Measurements from ENCODE around the gene KNSTRN. TPM values are rescaled to one million over a fixed set of nuclear protein-coding genes. Genes with fewer than 3 reads are reported as not detected.

Gene KNSTRN
- total RNA-seq, 4 donors from 2014 or later, result 3.3 to 7.1 (median 4.2) TPM

GRCh38 chr15:40398413-40398873 is 15.9 kb downstream of the KNSTRN start:
- TF ChIP-seq POLR2A (IDR thresholded peaks at IDR 0.05), result no peak
- peak in 1 of 2 donors; percentile 22 for TF ChIP-seq EP300 (IDR thresholded peaks at IDR 0.05)
- 68 to 69% methylated on average over 4 of the region's 4 CpGs for WGBS, 2 donors

GRCh38 chr15:40399370-40399769 is 16.8 kb downstream of the KNSTRN start:
- TF ChIP-seq POLR2A (IDR thresholded peaks at IDR 0.05), result no peak
- TF ChIP-seq EP300 (IDR thresholded peaks at IDR 0.05), result no peak
- no peak for DNase-seq (ENCODE audit: low spot score in 2 of 2)
- no peaks in the 10 kb centered on the region for H3K27me3 ChIP-seq
- peaks cover 0 to 3% (median 0%) of the 10 kb centered on the region in 3 donors for H3K36me3 ChIP-seq
- H3K9me3 ChIP-seq, result no peaks in the 10 kb centered on the region
- no peak overlapping the region for H3K4me3 ChIP-seq
- H3K4me1 ChIP-seq, result no peaks in the 10 kb centered on the region
- no peak overlapping the region for H3K27ac ChIP-seq
- 78 to 79% methylated on average over 7 of the region's 7 CpGs for WGBS, 2 donors

More at GRCh38 chr15:40398413-40398873, 15.9 kb downstream of the KNSTRN start:
- Histone ChIP-seq H3K27me3 (no peaks in the 10 kb centered on the region), H3K9me3 (no peaks in the 10 kb centered on the region), H3K4me1 (no peaks in the 10 kb centered on the region), H3K4me3 (no peak overlapping the region), H3K36me3 (peaks cover 0 to 12% (median 0%) of the 10 kb centered on the region in 3 donors), H3K27ac (no peak overlapping the region)
- DNase-seq (ENCODE audit: low spot score in 2 of 2), result no peak

GRCh38 chr15:40405501-40406381 is 23.2 kb downstream of the KNSTRN start, which contains the start of gene IVD:
IVD (plus strand) TSS chr15:40405795; CDS start chr15:40405828, 33 bp downstream.
- H3K36me3 ChIP-seq, result peaks cover 0 to 36% (median 5%) of the 10 kb centered on the region in 3 donors
- 2% methylated on average over 23 to 52 of the region's 54 CpGs for WGBS, 2 donors
- peak in 1 of 2 donors; percentile 86 for TF ChIP-seq EP300 (IDR thresholded peaks at IDR 0.05)
- peak in 1 of 2 donors; percentile 81 for TF ChIP-seq POLR2A (IDR thresholded peaks at IDR 0.05)
- TF ChIP-seq CTCF (IDR thresholded peaks at IDR 0.05), result no peak
- H3K4me1 ChIP-seq, result peaks cover 0 to 26% (median 16%) of the 10 kb centered on the region in 4 donors
- no peaks in the 10 kb centered on the region for H3K27me3 ChIP-seq
- peak within 1 kb of the TSS; percentile 65 to 82 (median 70) for H3K4me3 ChIP-seq
- DNase-seq (ENCODE audit: low spot score in 2 of 2), result peak; percentile 89 to 91
- no peaks in the 10 kb centered on the region for H3K9me3 ChIP-seq
- peak within 1 kb of the TSS; percentile 45 to 85 (median 75) for H3K27ac ChIP-seq

- 58 to 61% methylated on average over 8 of the region's 8 CpGs for WGBS, 2 donors
Measured at GRCh38 chr15:40407330-40407990, 24.9 kb downstream of the KNSTRN start.

GRCh38 chr15:40409366-40409765 is 26.8 kb downstream of the KNSTRN start:
- Histone ChIP-seq H3K27ac (no peak overlapping the region), H3K4me1 (peaks cover 0 to 26% (median 16%) of the 10 kb centered on the region in 4 donors), H3K27me3 (no peaks in the 10 kb centered on the region), H3K9me3 (no peaks in the 10 kb centered on the region), H3K4me3 (no peak overlapping the region), H3K36me3 (peaks cover 3 to 72% (median 9%) of the 10 kb centered on the region in 3 donors)
- 81 to 88% methylated on average over 3 of the region's 3 CpGs for WGBS, 2 donors
- no peak for DNase-seq (ENCODE audit: low spot score in 2 of 2)
- no peak for TF ChIP-seq EP300 (IDR thresholded peaks at IDR 0.05)
- no peak for TF ChIP-seq POLR2A (IDR thresholded peaks at IDR 0.05)
- TF ChIP-seq CTCF (IDR thresholded peaks at IDR 0.05), result no peak

More at GRCh38 chr15:40407330-40407990, 24.9 kb downstream of the KNSTRN start:
- DNase-seq (ENCODE audit: low spot score in 2 of 2), result no peak
- Histone ChIP-seq H3K9me3 (no peaks in the 10 kb centered on the region), H3K27me3 (no peaks in the 10 kb centered on the region), H3K27ac (peak overlapping the region in 1 of 4 donors; percentile 13), H3K36me3 (peaks cover 0 to 53% (median 9%) of the 10 kb centered on the region in 3 donors), H3K4me1 (peaks cover 0 to 26% (median 16%) of the 10 kb centered on the region in 4 donors), H3K4me3 (no peak overlapping the region)
- no peak for TF ChIP-seq CTCF (IDR thresholded peaks at IDR 0.05)
